Neural progenitor cell (in vitro differentiated cells): ENCODE measurements around the gene NSMCE4A.

Experiments used
- EZH2 ChIP-seq: fragments of 200-600 bp; sonication (generic); IDR thresholded peaks from 2 replicates; pipeline ENCODE4 v1.6.1; 2017; ENCODE audit warnings: antibody characterized with exemption, mild to moderate bottlenecking, moderate library complexity
- EZH2phosphoT487 ChIP-seq: fragments of 200-600 bp; sonication (generic); IDR thresholded peaks from 2 replicates; pipeline ENCODE4 v1.6.1; 2017; ENCODE audit warnings: antibody characterized with exemption
- TF ChIP-seq, protein P1 (sequence below): fragments of 200-600 bp; sonication (generic); IDR thresholded peaks from 2 replicates; pipeline ENCODE4 v1.5.1; 2017; ENCODE audit warnings: antibody characterized with exemption, mild to moderate bottlenecking

DNA sequence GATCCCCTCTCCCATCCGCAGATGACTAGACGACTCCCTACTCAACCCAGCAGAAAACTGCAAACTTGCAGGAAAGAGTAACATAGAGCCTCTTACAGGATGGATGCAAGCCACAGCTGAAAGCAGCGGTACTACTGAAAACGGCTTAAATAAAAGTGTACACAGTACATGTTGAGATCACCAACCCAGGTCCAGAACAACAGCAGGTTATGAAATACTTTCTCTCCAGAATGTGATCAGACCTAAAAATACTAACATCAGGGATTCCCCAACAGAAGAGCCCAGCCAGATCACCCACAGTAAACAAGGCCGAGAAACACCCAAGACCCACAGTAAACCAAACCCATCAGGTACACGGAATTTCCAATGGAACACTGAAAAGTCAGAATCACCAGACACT, 60.4 kb downstream of the NSMCE4A start:
- TF ChIP-seq, protein P1, sequence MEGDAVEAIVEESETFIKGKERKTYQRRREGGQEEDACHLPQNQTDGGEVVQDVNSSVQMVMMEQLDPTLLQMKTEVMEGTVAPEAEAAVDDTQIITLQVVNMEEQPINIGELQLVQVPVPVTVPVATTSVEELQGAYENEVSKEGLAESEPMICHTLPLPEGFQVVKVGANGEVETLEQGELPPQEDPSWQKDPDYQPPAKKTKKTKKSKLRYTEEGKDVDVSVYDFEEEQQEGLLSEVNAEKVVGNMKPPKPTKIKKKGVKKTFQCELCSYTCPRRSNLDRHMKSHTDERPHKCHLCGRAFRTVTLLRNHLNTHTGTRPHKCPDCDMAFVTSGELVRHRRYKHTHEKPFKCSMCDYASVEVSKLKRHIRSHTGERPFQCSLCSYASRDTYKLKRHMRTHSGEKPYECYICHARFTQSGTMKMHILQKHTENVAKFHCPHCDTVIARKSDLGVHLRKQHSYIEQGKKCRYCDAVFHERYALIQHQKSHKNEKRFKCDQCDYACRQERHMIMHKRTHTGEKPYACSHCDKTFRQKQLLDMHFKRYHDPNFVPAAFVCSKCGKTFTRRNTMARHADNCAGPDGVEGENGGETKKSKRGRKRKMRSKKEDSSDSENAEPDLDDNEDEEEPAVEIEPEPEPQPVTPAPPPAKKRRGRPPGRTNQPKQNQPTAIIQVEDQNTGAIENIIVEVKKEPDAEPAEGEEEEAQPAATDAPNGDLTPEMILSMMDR: no peak
- TF ChIP-seq EZH2: no peak
- no peak for TF ChIP-seq EZH2phosphoT487
